ENCODE measurements around the gene PIK3R2.

GRCh38 chr19:18137657-18138339 lies 15.2 kb upstream of the PIK3R2 start:
- TF ChIP-seq ZNF274 (IDR thresholded peaks at IDR 0.05; ENCODE audit: low read depth, low read length) (no peak), YY1 (IDR thresholded peaks at IDR 0.05; ENCODE audit: insufficient read depth, insufficient read length) (no peak), SUZ12 (IDR thresholded peaks at IDR 0.05; ENCODE audit: extremely low read depth, insufficient read depth, insufficient read length) (no peak)
